HG03342 (cell line): ENCODE results near the gene CCDC60.

Source experiments
- ATAC-seq: cut with Tn5 transposase; IDR thresholded peaks from one replicate; pipeline ENCODE4 v1.9.1; 2021; ENCODE audit warnings: mild to moderate bottlenecking, moderate library complexity; ENCODE audit not compliant: unreplicated experiment

Gene CCDC60

DNA sequence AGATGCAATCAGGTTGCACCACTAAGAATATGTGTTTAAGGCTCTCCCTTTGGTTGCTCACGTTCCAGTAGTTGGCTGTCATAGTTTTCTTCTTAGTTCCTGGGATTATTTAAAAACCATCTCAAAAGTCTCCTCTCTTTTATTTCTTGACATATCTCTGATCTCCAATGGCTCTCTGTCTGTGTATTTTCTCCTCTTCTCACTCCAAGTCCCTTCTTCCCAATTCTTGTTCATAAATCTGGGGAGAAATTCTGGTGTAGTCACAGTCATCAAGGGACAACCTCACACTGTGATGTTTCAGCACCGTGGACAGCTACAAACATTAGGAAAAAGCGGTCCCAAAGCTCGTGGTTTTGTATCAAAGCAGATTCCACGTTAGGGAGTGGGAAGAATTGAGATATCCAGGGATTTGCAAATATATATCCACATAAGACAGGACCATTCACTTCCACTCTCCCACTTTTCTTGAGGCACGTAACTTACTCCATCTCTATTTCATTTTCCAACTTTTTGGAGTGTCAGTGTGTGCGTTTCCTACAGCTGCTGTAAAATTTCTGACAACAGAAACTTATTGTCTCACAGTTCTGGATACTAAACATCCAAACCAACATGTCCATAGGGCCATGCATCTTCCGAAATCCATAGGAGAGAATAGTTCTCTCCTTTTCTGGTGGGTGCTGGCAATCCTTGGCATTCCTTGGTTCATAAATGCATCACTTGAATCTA is 178.4 kb downstream of the CCDC60 start:
- no peak for ATAC-seq

DNA sequence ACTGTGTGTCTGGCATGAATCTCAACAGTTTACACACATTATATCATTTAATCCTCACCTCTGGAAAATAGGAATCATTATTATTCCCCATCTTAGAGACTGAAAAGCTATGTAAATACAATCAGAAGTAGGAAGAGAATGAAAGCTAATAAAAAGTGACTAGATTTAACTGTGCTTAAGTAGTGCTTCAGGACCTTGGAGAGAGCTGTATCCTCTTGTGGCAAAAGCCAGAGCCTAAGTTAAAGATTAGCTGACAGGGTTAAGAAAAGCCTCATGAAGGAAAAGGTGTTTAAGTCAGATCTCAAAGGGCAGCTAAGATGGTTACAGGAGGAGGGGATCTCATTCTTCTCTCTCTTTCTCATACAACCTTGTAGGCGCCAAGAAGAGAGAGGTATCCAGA is 193.7 kb downstream of the CCDC60 start:
- ATAC-seq = no peak

DNA sequence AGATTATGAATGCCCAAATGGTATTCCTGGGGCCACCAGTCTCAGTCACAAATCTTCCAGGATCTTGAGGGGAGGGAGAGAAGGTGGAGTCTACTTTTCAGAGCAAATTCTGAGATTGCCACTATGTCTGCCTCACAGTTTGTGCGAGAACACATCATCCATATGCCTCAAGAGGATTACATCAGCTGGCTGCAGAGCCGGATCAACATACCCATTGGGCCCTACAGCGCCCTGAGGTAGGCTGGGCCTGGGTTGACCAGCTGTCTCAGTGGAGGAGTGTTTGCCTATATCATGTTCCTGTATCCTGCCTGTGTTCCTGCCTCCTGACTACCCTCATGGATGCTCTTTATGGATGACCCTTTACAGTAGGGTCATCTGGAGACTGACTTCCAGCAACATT is 205.9 kb downstream of the CCDC60 start:
- ATAC-seq = no peak

- peak; percentile 82 for ATAC-seq
Observed at GRCh38 chr12:119544765-119545625, 210.5 kb downstream of the CCDC60 start.

DNA sequence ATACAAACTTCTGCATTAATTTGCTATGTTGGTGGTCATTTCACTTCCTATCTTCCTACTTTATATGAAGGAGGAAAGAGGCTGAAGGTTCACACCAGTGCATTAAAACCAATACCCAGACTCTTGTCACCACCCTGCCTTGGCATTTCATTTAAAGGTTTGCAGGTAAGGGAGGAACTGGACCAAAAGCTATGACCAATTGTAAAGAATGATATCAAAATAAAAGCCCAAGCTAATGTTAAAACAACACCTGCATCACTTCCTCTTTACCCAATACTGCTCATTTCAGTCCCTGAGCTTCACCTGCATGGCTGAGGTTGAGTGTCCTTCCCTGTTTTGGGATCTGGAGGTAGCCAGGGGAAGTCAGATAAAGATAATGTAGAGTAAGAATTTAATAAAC is 211.8 kb downstream of the CCDC60 start:
- ATAC-seq = no peak

DNA sequence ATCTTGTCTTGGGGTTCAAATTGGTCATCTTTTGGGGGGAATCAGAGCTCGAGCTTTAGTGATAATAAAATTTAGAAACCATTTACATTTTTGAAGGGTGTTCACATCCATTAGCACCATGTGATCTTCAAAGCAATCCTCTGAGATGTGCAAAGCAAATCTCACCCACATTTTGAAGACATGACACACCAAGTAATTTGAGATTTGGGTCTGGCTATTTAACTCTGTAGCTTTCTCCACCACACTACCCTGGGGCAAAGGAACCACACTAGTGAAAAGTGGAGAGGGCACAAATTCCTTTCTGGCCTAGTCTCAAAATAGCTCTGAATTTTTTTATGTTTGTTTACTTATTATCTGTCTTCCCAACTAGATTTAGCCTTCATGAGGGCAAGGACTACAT is 212.5 kb downstream of the CCDC60 start:
- ATAC-seq = no peak

GRCh38 chr12:119556854-119557253 is 222.3 kb downstream of the CCDC60 start:
- no peak for ATAC-seq

DNA sequence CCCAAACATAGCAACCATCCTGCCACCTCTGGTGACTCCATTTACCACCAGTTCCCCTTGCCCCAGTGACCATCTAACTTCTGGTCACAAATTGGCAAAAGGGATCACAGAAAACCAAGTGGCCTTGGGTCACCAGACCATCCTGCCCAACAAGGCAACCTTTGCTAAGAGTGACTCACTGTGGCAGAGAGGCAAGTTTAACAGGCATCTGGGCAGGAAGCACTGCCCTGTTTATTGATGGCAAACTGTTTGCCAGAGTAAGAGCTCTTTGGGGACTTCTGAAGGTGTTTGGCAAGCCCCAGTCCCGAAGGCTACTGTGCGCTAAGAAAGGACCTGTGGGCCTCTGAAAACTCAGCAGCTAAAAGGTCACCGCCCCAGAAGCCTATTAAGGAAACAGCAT is 230.9 kb downstream of the CCDC60 start:
- ATAC-seq = no peak

DNA sequence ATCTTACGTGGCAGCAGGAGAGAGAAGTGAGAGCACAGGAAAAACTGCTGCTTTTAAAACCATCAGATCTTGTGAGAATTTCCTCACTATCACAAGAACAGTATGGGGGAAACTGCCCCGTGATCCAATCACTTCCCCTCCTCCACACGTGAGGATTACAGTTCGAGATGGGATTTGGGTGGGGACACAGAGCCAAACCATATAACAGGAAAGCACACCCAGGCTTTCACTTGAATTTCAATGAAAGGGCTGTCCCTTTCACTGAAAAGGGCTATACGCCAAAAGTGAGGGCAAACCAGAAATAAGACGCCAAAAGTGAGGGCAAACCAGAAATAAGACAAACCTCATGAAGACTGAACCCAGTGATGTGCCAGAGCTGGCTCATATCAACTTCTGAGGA is 236.2 kb downstream of the CCDC60 start:
- no peak for ATAC-seq

DNA sequence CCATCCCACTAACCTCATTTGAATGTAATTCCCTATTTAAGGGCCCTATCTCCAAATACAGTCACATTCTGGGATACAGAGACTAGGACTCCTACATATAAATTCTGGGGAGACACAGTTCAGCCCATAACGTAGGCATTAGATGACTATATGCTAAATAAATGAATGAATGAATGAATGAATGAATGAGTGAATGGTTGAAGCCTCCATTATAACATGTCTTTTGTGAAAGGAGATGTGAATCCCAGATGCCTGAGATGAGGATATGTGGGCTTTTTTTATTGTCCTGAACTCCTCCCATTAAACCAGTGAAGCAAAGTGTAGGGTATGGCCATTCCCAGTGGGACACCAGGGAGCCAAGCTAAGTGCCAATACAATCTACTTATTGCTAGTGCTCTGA is 238.6 kb downstream of the CCDC60 start:
- ATAC-seq = no peak

GRCh38 chr12:119574255-119574654 is 239.7 kb downstream of the CCDC60 start:
- no peak for ATAC-seq

GRCh38 chr12:119576118-119576810 is 241.7 kb downstream of the CCDC60 start:
- no peak for ATAC-seq

DNA sequence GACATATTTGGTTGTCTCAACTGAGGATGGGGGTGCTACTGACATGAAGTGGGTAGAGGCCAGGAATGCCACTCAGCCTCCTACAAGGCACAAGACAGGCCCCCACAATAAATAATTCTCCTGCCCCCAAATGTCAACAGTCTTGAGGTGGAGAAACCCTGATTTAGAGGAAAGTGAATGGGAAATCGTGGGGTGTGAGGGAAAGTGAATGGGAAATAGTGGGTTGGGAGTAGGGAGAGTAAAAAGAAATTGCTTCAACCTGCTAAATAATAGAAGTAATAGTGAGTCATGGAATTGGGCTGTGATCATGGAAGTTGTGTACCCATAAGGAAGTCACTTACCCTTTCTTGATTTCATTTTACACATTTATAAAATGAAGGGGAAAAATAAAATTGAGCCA is 242.4 kb downstream of the CCDC60 start:
- no peak for ATAC-seq

- no peak for ATAC-seq
Observed at GRCh38 chr12:119578112-119578511, 243.6 kb downstream of the CCDC60 start.

DNA sequence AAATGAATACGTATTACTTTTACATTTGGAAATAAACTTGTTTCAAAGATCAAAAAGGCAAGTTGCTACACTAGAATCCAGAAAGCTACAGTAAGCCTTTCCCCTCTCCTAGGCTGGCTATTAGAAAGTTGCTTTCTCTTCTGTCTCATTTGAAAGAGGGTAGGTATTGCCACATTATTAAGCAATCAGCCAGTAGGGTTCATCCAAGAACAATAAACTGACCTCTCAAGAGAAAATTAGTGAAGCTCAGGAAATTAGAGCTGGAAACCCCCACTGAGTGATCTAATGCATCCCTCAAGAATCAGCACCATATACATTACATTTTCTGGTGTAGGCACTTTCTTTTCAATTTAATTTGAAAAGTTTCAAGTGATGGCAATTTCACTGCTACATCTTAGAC is 254.6 kb downstream of the CCDC60 start:
- ATAC-seq = no peak

DNA sequence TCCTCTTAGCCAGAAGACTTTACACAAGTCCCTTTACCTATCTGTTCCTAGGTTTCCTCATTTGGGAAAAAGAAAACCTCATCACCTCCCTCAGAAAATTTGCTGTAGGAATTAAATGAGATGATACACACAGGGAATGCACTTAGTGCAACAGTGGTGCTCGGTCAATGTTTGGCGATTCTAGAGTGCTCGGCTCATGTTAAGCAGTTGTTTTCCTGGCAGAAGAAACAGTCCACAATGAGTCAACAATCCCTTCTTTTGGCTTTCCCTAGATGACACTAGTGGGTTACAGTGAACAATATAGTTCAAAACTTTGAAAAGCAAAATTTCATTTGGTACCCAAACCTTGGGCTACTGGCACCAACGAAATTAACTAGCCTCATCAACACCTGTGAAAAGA is 255.1 kb downstream of the CCDC60 start:
- ATAC-seq = no peak
